WTC11 (cell line): Measurements from ENCODE around the gene MAP3K5. TPM values are rescaled to one million over a fixed set of nuclear protein-coding genes. Genes with fewer than 3 reads are reported as not detected.

ENCODE experiments used
- ATAC-seq: fragments of 200-7000 bp; cut with Tn5 transposase; 2 replicates; pipeline ENCODE4 v1.10.0; 2021; ENCODE audit warnings: mild to moderate bottlenecking, moderate library complexity
- CTCF ChIA-PET: fragments of 300-600 bp; sonication (Branson Sonifier 250); formaldehyde crosslinking; loops from one replicate; lab custom pipeline; 2021; ENCODE audit warnings: antibody characterized with exemption; lab: Charles Lee
- POLR2A ChIA-PET: fragments of 350-600 bp; sonication (Branson Sonifier 250); formaldehyde crosslinking; loops from one replicate; lab custom pipeline; 2021; ENCODE audit warnings: antibody characterized with exemption; lab: Charles Lee
- DNase-seq: peaks from one replicate; pipeline ENCODE4 v3.0.0; 2021; ENCODE audit warnings: low spot score
- H3K27ac Mint-ChIP-seq: 2 replicates; pipeline ENCODE4 v1.8.0; 2021; ENCODE audit warnings: mixed read lengths
- H3K27me3 Mint-ChIP-seq: 2 replicates; pipeline ENCODE4 v1.8.0; 2021; ENCODE audit warnings: low read depth, mild to moderate bottlenecking, moderate library complexity, mixed read lengths
- H3K36me3 Mint-ChIP-seq: 2 replicates; pipeline ENCODE4 v1.8.0; 2021; ENCODE audit warnings: mixed read lengths
- H3K4me1 Mint-ChIP-seq: 2 replicates; pipeline ENCODE4 v1.8.0; 2022; ENCODE audit warnings: mixed read lengths
- H3K4me3 Mint-ChIP-seq: 2 replicates; pipeline ENCODE4 v1.8.0; 2021; ENCODE audit warnings: mild to moderate bottlenecking, moderate library complexity, mixed read lengths
- H3K9me3 Mint-ChIP-seq: 2 replicates; pipeline ENCODE4 v1.8.0; 2021; ENCODE audit warnings: mixed read lengths
- AR ChIP-seq: fragments of 250-450 bp; sonication (Bioruptor Pico); IDR thresholded peaks from 2 replicates; pipeline ENCODE4 v1.9.0; 2021; ENCODE audit warnings: mild to moderate bottlenecking
- ATF6 ChIP-seq: sonication (generic); formaldehyde crosslinking; IDR thresholded peaks from 2 replicates; pipeline ENCODE4 v1.8.1; 2023; ENCODE audit warnings: mild to moderate bottlenecking, missing genetic modification reagents
- CBFB ChIP-seq: sonication (generic); formaldehyde crosslinking; IDR thresholded peaks from 2 replicates; pipeline ENCODE4 v1.8.1; 2022; ENCODE audit warnings: mild to moderate bottlenecking, low read depth, missing genetic modification reagents
- E2F4 ChIP-seq: sonication (generic); formaldehyde crosslinking; IDR thresholded peaks from 2 replicates; pipeline ENCODE4 v1.8.1; 2022; ENCODE audit warnings: low read depth, mild to moderate bottlenecking, moderate library complexity, missing genetic modification reagents, borderline replicate concordance
- E2F5 ChIP-seq: sonication (generic); formaldehyde crosslinking; IDR thresholded peaks from 2 replicates; pipeline ENCODE4 v1.8.1; 2022; ENCODE audit warnings: mild to moderate bottlenecking, moderate library complexity, missing genetic modification reagents
- EMX1 ChIP-seq: fragments of 250-450 bp; sonication (Bioruptor Pico); IDR thresholded peaks from 2 replicates; pipeline ENCODE4 v1.8.0; 2021; ENCODE audit warnings: mild to moderate bottlenecking
- FOXK1 ChIP-seq: sonication (generic); formaldehyde crosslinking; IDR thresholded peaks from 2 replicates; pipeline ENCODE4 v1.8.0; 2022; ENCODE audit warnings: mild to moderate bottlenecking, moderate library complexity, missing genetic modification reagents
- GTF2I ChIP-seq: fragments of 250-450 bp; sonication (Bioruptor Pico); conservative IDR thresholded peaks from 2 replicates; pipeline ENCODE4 v1.4.0; 2021; ENCODE audit warnings: mild to moderate bottlenecking
- KAT7 ChIP-seq: sonication (generic); formaldehyde crosslinking; IDR thresholded peaks from 2 replicates; pipeline ENCODE4 v1.8.1; 2023; ENCODE audit warnings: missing genetic modification reagents, mild to moderate bottlenecking, borderline replicate concordance
- MLX ChIP-seq: sonication (generic); formaldehyde crosslinking; IDR thresholded peaks from 2 replicates; pipeline ENCODE4 v1.8.1; 2023; ENCODE audit warnings: mild to moderate bottlenecking, missing genetic modification reagents, moderate library complexity
- NFYB ChIP-seq: sonication (generic); formaldehyde crosslinking; conservative IDR thresholded peaks from 2 replicates; pipeline ENCODE4 v1.8.0; 2022; ENCODE audit warnings: low read depth, missing genetic modification reagents
- SMAD3 ChIP-seq: sonication (generic); formaldehyde crosslinking; IDR thresholded peaks from 2 replicates; pipeline ENCODE4 v1.8.0; 2022; ENCODE audit warnings: missing genetic modification reagents, mild to moderate bottlenecking, borderline replicate concordance
- SOX15 ChIP-seq: fragments of 250-450 bp; sonication (Bioruptor Pico); IDR thresholded peaks from 2 replicates; pipeline ENCODE4 v1.9.0; 2021; ENCODE audit warnings: mild to moderate bottlenecking
- STAT6 ChIP-seq: sonication (generic); formaldehyde crosslinking; conservative IDR thresholded peaks from 2 replicates; pipeline ENCODE4 v1.8.1; 2023; ENCODE audit warnings: mild to moderate bottlenecking, low read depth, missing genetic modification reagents, moderate library complexity
- ZBTB21 ChIP-seq: sonication (generic); formaldehyde crosslinking; IDR thresholded peaks from 2 replicates; pipeline ENCODE4 v1.8.1; 2023; ENCODE audit warnings: mild to moderate bottlenecking, missing genetic modification reagents, borderline replicate concordance
- ZNF423 ChIP-seq: fragments of 250-450 bp; sonication (Bioruptor Pico); IDR thresholded peaks from 2 replicates; pipeline ENCODE4 v2.1.2; 2022; ENCODE audit warnings: mild to moderate bottlenecking, moderate library complexity
- ZNF512 ChIP-seq: sonication (generic); formaldehyde crosslinking; IDR thresholded peaks from 2 replicates; pipeline ENCODE4 v1.8.1; 2022; ENCODE audit warnings: missing genetic modification reagents, borderline replicate concordance
- total RNA-seq: library from RNA; stranded (reverse); gene quantifications from 3 replicates; pipeline ENCODE4 v1.2.3, GENCODE V29; 2021

Gene MAP3K5
- total RNA-seq, 1 experiment from 2014 or later, result 1.6 TPM

- Mint-ChIP-seq H3K27me3 (peaks cover 4% of the 10 kb centered on the region; the same call in 1 of the 2 replicates), H3K27ac (no peak overlapping the region), H3K36me3 (peaks cover 32% of the 10 kb centered on the region), H3K9me3 (peaks cover 28% of the 10 kb centered on the region), H3K4me3 (no peak overlapping the region), H3K4me1 (peaks cover 46% of the 10 kb centered on the region)
- ChIA-PET POLR2A (interaction anchor here (0.5 kb wide), 1 partner anchor 304 kb away, joined by 14 read pairs; no protein-coding TSS in a partner anchor), CTCF (interaction anchor here (0.6 to 1.9 kb wide), 2 partner anchors 37 to 205 kb away, joined by 4 to 7 read pairs; partner anchors contain the start of genes MAP3K5 and MAP7)
- TF ChIP-seq MLX (CRISPR knock-in tag), result no peak
- TF ChIP-seq SMAD3 (CRISPR knock-in tag), result no peak
- no peak for TF ChIP-seq CBFB (CRISPR knock-in tag)
- no peak for TF ChIP-seq ZBTB21 (CRISPR knock-in tag)
- TF ChIP-seq GTF2I (CRISPR knock-in tag), result no peak
- TF ChIP-seq ZNF512 (CRISPR knock-in tag), result no peak
- TF ChIP-seq E2F5 (CRISPR knock-in tag), result no peak
- no peak for TF ChIP-seq ZNF423 (CRISPR knock-in tag)
- TF ChIP-seq FOXK1 (CRISPR knock-in tag), result no peak
- no peak for TF ChIP-seq E2F4
- no peak for TF ChIP-seq ATF6 (CRISPR knock-in tag)
- DNase-seq, result no peak
- no peak; the same call in 1 of the 2 replicates for ATAC-seq
These were observed 204.8 kb downstream of the MAP3K5 start for GRCh38 chr6:136587527-136587926.

GRCh38 chr6:136586295-136586694 is 206.0 kb downstream of the MAP3K5 start:
- Mint-ChIP-seq H3K4me1 (peaks cover 34% of the 10 kb centered on the region), H3K27ac (no peak overlapping the region), H3K36me3 (peaks cover 32% of the 10 kb centered on the region), H3K4me3 (no peak overlapping the region), H3K27me3 (peaks cover 4% of the 10 kb centered on the region; the same call in 1 of the 2 replicates), H3K9me3 (peaks cover 28% of the 10 kb centered on the region)
- CTCF ChIA-PET, result interaction anchor here (1.9 kb wide), 1 partner anchor 58 kb away, joined by 5 read pairs; no protein-coding TSS in a partner anchor
- DNase-seq, result no peak
- no peak for ATAC-seq
- POLR2A ChIA-PET, result no interaction called here
- TF ChIP-seq STAT6 (no peak), SOX15 (CRISPR knock-in tag) (no peak), KAT7 (no peak), AR (CRISPR knock-in tag) (no peak), CBFB (CRISPR knock-in tag) (no peak), ZNF512 (CRISPR knock-in tag) (no peak), ZNF423 (CRISPR knock-in tag) (no peak), NFYB (no peak), E2F5 (CRISPR knock-in tag) (no peak), EMX1 (CRISPR knock-in tag) (no peak)
